SK-N-SH (cell line): ENCODE results near the gene EPB41L1. TPM values are rescaled to one million over a fixed set of nuclear protein-coding genes. Genes with fewer than 3 reads are reported as not detected.

ENCODE experiments used
- CTCF ChIA-PET: fragments of 300-600, 350-600 bp; formaldehyde crosslinking; extraction: SDS; loops from one replicate; lab custom pipeline; 2021; lab: Yijun Ruan, JAX
- POLR2A ChIA-PET: fragments of 350-600 bp; sonication (Branson Sonifier 250); formaldehyde crosslinking; extraction: SDS; loops from one replicate; lab custom pipeline; 2020; ENCODE audit warnings: antibody characterized with exemption, inconsistent platforms; lab: Yijun Ruan, JAX
- DNase-seq: peaks from one replicate; pipeline ENCODE4 v3.0.0; 2012
- H2AFZ ChIP-seq: fragments of 200-600 bp; sonication (generic); 2 replicates; pipeline ENCODE4 v1.8.1; 2016; ENCODE audit warnings: antibody characterized with exemption, mild to moderate bottlenecking, low read depth
- H3F3A ChIP-seq: fragments of 200-600 bp; sonication (generic); replicated peaks from 2 replicates; pipeline ENCODE3; 2016; ENCODE audit warnings: antibody characterized with exemption, mild to moderate bottlenecking; ENCODE audit not compliant: insufficient read depth
- H3K27ac ChIP-seq, 2 experiments: fragments of 200-500 bp in 1 of 2; fragments of 200-600 bp in 1 of 2; sonication (Bioruptor generic) in 1 of 2; sonication (generic), shearing (Covaris generic) in 1 of 2; 2 replicates each; pipeline versions ENCODE4 v1.5.1 to v1.6.1; 2014 to 2016; ENCODE audit warnings: low read depth in 2 of 2, inconsistent platforms in 1 of 2, low read length in 1 of 2, mild to moderate bottlenecking in 1 of 2, mixed read lengths in 1 of 2
- H3K27me3 ChIP-seq: fragments of 200-600 bp; sonication (generic), shearing (Covaris generic); 2 replicates; pipeline ENCODE4 v1.6.1; 2016; ENCODE audit warnings: mixed run types; ENCODE audit not compliant: insufficient read depth
- H3K36me3 ChIP-seq, 2 experiments: fragments of 200-500 bp in 1 of 2; fragments of 200-600 bp in 1 of 2; sonication (Bioruptor generic) in 1 of 2; sonication (generic) in 1 of 2; replicated peaks in 1 of 2; 2 replicates each; pipeline versions ENCODE3 to v1.5.1; 2014 to 2016; ENCODE audit warnings: low read length in 1 of 2, mild to moderate bottlenecking in 1 of 2; ENCODE audit not compliant: insufficient read depth in 2 of 2, control insufficient read depth in 1 of 2
- H3K4me1 ChIP-seq, 2 experiments: fragments of 200-500 bp in 1 of 2; fragments of 200-600 bp in 1 of 2; sonication (Bioruptor generic) in 1 of 2; sonication (generic), shearing (Covaris generic) in 1 of 2; 2 replicates each; pipeline versions ENCODE4 v1.5.1 to v1.6.1; 2014 to 2016; ENCODE audit warnings: low read depth in 1 of 2, low read length in 1 of 2, mixed run types in 1 of 2; ENCODE audit not compliant: insufficient read depth in 2 of 2, control insufficient read depth in 1 of 2
- H3K4me2 ChIP-seq: fragments of 200-600 bp; sonication (generic), shearing (Covaris generic); 2 replicates; pipeline ENCODE4 v1.6.1; 2017; ENCODE audit warnings: mixed run types
- H3K4me3 ChIP-seq, 2 experiments: fragments of 200-500 bp in 1 of 2; fragments of 200-600 bp in 1 of 2; sonication (Bioruptor generic) in 1 of 2; sonication (generic), shearing (Covaris generic) in 1 of 2; 2 replicates each; pipeline versions ENCODE4 v1.5.1 to v1.8.1; 2014 to 2016; ENCODE audit warnings: low read depth in 2 of 2, inconsistent platforms in 1 of 2, low read length in 1 of 2, mild to moderate bottlenecking in 1 of 2, mixed read lengths in 1 of 2, moderate library complexity in 1 of 2
- H3K79me2 ChIP-seq: fragments of 200-600 bp; sonication (generic); 2 replicates; pipeline ENCODE4 v1.8.1; 2017; ENCODE audit warnings: mild to moderate bottlenecking; ENCODE audit not compliant: insufficient read depth
- H3K9ac ChIP-seq: fragments of 200-600 bp; sonication (generic); 2 replicates; pipeline ENCODE4 v1.6.1; 2017; ENCODE audit warnings: mixed run types
- H3K9me2 ChIP-seq: fragments of 200-600 bp; sonication (generic); 2 replicates; pipeline ENCODE4 v1.6.1; 2017; ENCODE audit warnings: mixed run types
- H3K9me3 ChIP-seq: fragments of 200-600 bp; sonication (generic); 2 replicates; pipeline ENCODE4 v1.6.1; 2017; ENCODE audit warnings: mixed run types, mild to moderate bottlenecking, moderate library complexity
- H4K20me1 ChIP-seq: fragments of 200-600 bp; sonication (generic); 2 replicates; pipeline ENCODE4 v1.6.1; 2017; ENCODE audit warnings: mild to moderate bottlenecking, mixed run types; ENCODE audit not compliant: insufficient read depth
- CHD2 ChIP-seq: fragments of 150-350 bp; IDR thresholded peaks from 2 replicates; pipeline ENCODE4 v1.6.1; 2018; ENCODE audit warnings: low read length; ENCODE audit not compliant: partially characterized antibody
- ELF1 ChIP-seq: IDR thresholded peaks from 2 replicates; pipeline ENCODE4 v1.4.0; 2012
- EP300 ChIP-seq, 2 experiments: IDR thresholded peaks; 2 replicates each; pipeline versions ENCODE4 v1.4.0 to v1.6.1; 2012; ENCODE audit warnings: borderline replicate concordance in 1 of 2, low read depth in 1 of 2, low read length in 1 of 2
- EZH2phosphoT487 ChIP-seq: fragments of 200-600 bp; sonication (generic); IDR thresholded peaks from 2 replicates; pipeline ENCODE4 v1.6.1; 2017; ENCODE audit warnings: low read depth, mixed run types, mild to moderate bottlenecking, antibody characterized with exemption, moderate library complexity, borderline replicate concordance
- FOXM1 ChIP-seq: IDR thresholded peaks from 2 replicates; pipeline ENCODE4 v1.4.0; 2012; ENCODE audit warnings: low read depth, mild to moderate bottlenecking
- GABPA ChIP-seq: IDR thresholded peaks from 2 replicates; pipeline ENCODE4 v1.4.0; 2012; ENCODE audit warnings: low read depth, mild to moderate bottlenecking
- GATA2 ChIP-seq: sonication (generic); formaldehyde crosslinking; IDR thresholded peaks from 2 replicates; pipeline ENCODE4 v1.5.0; 2020; ENCODE audit warnings: mild to moderate bottlenecking, missing genetic modification reagents
- MEF2A ChIP-seq: IDR thresholded peaks from 2 replicates; pipeline ENCODE4 v1.4.0; 2012; ENCODE audit warnings: low read depth, borderline replicate concordance
- MXI1 ChIP-seq: IDR thresholded peaks from 2 replicates; pipeline ENCODE4 v1.6.1; 2012; ENCODE audit warnings: mild to moderate bottlenecking, low read depth, low read length, improper control_type of control experiment
- POLR2AphosphoS5 ChIP-seq: IDR thresholded peaks from 2 replicates; pipeline ENCODE4 v1.6.1; 2012; ENCODE audit warnings: low read depth, low read length
- RAD21 ChIP-seq: IDR thresholded peaks from 2 replicates; pipeline ENCODE4 v1.6.1; 2012; ENCODE audit warnings: mild to moderate bottlenecking, low read length
- RCOR1 ChIP-seq: fragments of 150-350 bp; IDR thresholded peaks from 2 replicates; pipeline ENCODE4 v1.6.1; 2017; ENCODE audit warnings: antibody characterized with exemption, low read length
- SMC3 ChIP-seq: IDR thresholded peaks from 2 replicates; pipeline ENCODE4 v1.6.1; 2012; ENCODE audit warnings: low read depth, low read length, improper control_type of control experiment
- TEAD4 ChIP-seq: IDR thresholded peaks from 2 replicates; pipeline ENCODE4 v1.4.0; 2012; ENCODE audit warnings: mild to moderate bottlenecking, borderline replicate concordance; ENCODE audit not compliant: insufficient read depth
- YY1 ChIP-seq: IDR thresholded peaks from 2 replicates; pipeline ENCODE4 v1.4.0; 2012; ENCODE audit warnings: low read depth, mild to moderate bottlenecking
- WGBS: methylation state at CpG from one replicate; pipeline ENCODE4 v1.1.6; 2017; ENCODE audit warnings: low lambda C conversion rate; 5-methylcytosine and 5-hydroxymethylcytosine counted together
- polyA plus RNA-seq, 3 experiments: library from polyadenylated mRNA; depleted of rRNA; stranded (reverse); fragments of >200 nt; gene quantifications; 2 replicates each; pipeline ENCODE4 v1.2.3, GENCODE V29; 2012
- TF ChIP-seq, protein P1 (sequence below): IDR thresholded peaks from 2 replicates; pipeline ENCODE4; 2012
- TF ChIP-seq, protein P2 (sequence below): fragments of 150-350 bp; IDR thresholded peaks from 2 replicates; pipeline ENCODE4 v1.6.1; 2017; ENCODE audit warnings: antibody characterized with exemption, low read length, low read depth, borderline replicate concordance
- TF ChIP-seq, protein P3 (sequence below): fragments of 200-600 bp; sonication (generic); IDR thresholded peaks from 2 replicates; pipeline ENCODE4 v1.6.1; 2017; ENCODE audit warnings: antibody characterized with exemption, mild to moderate bottlenecking, moderate library complexity
- TF ChIP-seq, protein P4 (sequence below): fragments of 150-350 bp; IDR thresholded peaks from 2 replicates; pipeline ENCODE4 v1.6.1; 2016; ENCODE audit warnings: mild to moderate bottlenecking, low read depth, low read length
- TF ChIP-seq, protein P5 (sequence below): IDR thresholded peaks from 2 replicates; pipeline ENCODE4 v1.6.1; 2012; ENCODE audit warnings: mild to moderate bottlenecking, low read depth, low read length, moderate library complexity

EPB41L1 gene
- polyA plus RNA-seq, 1 of the 3 experiments (the other 2 are of a cell fraction): 26.1 TPM

DNA sequence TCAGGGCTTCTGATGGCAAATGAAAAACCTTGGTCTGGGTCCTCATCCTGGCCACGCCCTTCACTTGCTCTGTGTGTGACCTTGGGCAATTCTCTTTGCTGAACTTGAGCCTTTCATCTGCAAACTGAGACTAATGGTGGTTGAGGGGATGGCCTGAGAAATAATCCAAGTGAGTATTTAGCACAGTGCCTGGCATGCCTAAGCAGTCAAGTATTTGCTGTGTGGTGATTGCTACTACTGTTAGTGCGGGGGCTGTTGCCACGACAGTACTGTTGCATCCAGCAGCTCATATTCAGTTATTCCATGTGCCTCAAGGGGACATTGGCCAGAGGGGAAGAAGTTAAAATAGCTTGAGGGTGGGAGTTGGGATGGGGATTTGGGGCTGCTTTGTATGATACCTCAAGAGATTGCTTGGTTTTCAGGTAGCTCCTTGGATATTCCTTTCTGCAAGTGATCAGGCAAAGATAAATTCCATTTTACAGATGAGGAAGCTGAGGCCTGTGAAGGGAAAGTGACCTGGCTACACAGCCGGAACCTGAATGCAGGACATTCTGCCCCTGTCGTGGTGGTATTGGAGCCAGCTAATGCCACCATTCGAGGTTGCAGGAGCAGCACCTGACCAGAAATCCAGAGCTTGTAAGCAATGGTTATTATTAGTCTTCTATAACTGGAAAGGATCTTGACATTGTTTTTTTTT lies 45.1 kb upstream of the EPB41L1 start:
- H3K9me2 ChIP-seq: no peaks in the 10 kb centered on the region
- no peak overlapping the region for H3K4me3 ChIP-seq
- H3K9ac ChIP-seq: no peak overlapping the region
- no peaks in the 10 kb centered on the region for H3K36me3 ChIP-seq
- CTCF ChIA-PET: interaction anchor here (1.8 kb wide), 1 partner anchor 15 kb away, joined by 4 read pairs; no protein-coding TSS in a partner anchor
- no peak for TF ChIP-seq MXI1
- TF ChIP-seq, protein P1, sequence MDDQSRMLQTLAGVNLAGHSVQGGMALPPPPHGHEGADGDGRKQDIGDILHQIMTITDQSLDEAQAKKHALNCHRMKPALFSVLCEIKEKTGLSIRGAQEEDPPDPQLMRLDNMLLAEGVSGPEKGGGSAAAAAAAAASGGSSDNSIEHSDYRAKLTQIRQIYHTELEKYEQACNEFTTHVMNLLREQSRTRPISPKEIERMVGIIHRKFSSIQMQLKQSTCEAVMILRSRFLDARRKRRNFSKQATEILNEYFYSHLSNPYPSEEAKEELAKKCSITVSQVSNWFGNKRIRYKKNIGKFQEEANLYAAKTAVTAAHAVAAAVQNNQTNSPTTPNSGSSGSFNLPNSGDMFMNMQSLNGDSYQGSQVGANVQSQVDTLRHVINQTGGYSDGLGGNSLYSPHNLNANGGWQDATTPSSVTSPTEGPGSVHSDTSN: no peak
- TF ChIP-seq, protein P2, sequence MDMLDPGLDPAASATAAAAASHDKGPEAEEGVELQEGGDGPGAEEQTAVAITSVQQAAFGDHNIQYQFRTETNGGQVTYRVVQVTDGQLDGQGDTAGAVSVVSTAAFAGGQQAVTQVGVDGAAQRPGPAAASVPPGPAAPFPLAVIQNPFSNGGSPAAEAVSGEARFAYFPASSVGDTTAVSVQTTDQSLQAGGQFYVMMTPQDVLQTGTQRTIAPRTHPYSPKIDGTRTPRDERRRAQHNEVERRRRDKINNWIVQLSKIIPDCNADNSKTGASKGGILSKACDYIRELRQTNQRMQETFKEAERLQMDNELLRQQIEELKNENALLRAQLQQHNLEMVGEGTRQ: no peak
- no peak for TF ChIP-seq YY1
- no peak for TF ChIP-seq FOXM1
- no peak for TF ChIP-seq CHD2
- TF ChIP-seq ELF1: no peak
- TF ChIP-seq, protein P3, sequence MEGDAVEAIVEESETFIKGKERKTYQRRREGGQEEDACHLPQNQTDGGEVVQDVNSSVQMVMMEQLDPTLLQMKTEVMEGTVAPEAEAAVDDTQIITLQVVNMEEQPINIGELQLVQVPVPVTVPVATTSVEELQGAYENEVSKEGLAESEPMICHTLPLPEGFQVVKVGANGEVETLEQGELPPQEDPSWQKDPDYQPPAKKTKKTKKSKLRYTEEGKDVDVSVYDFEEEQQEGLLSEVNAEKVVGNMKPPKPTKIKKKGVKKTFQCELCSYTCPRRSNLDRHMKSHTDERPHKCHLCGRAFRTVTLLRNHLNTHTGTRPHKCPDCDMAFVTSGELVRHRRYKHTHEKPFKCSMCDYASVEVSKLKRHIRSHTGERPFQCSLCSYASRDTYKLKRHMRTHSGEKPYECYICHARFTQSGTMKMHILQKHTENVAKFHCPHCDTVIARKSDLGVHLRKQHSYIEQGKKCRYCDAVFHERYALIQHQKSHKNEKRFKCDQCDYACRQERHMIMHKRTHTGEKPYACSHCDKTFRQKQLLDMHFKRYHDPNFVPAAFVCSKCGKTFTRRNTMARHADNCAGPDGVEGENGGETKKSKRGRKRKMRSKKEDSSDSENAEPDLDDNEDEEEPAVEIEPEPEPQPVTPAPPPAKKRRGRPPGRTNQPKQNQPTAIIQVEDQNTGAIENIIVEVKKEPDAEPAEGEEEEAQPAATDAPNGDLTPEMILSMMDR: no peak
- no peak for TF ChIP-seq EZH2phosphoT487
- no peak for TF ChIP-seq GATA2 (CRISPR knock-in tag)
- TF ChIP-seq, protein P4, sequence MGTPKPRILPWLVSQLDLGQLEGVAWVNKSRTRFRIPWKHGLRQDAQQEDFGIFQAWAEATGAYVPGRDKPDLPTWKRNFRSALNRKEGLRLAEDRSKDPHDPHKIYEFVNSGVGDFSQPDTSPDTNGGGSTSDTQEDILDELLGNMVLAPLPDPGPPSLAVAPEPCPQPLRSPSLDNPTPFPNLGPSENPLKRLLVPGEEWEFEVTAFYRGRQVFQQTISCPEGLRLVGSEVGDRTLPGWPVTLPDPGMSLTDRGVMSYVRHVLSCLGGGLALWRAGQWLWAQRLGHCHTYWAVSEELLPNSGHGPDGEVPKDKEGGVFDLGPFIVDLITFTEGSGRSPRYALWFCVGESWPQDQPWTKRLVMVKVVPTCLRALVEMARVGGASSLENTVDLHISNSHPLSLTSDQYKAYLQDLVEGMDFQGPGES: no peak
- TF ChIP-seq EP300 (IDR thresholded peaks at IDR 0.05; ENCODE audit: borderline replicate concordance in 1 of 2, low read depth in 1 of 2, low read length in 1 of 2): no peak
- TF ChIP-seq, protein P5, sequence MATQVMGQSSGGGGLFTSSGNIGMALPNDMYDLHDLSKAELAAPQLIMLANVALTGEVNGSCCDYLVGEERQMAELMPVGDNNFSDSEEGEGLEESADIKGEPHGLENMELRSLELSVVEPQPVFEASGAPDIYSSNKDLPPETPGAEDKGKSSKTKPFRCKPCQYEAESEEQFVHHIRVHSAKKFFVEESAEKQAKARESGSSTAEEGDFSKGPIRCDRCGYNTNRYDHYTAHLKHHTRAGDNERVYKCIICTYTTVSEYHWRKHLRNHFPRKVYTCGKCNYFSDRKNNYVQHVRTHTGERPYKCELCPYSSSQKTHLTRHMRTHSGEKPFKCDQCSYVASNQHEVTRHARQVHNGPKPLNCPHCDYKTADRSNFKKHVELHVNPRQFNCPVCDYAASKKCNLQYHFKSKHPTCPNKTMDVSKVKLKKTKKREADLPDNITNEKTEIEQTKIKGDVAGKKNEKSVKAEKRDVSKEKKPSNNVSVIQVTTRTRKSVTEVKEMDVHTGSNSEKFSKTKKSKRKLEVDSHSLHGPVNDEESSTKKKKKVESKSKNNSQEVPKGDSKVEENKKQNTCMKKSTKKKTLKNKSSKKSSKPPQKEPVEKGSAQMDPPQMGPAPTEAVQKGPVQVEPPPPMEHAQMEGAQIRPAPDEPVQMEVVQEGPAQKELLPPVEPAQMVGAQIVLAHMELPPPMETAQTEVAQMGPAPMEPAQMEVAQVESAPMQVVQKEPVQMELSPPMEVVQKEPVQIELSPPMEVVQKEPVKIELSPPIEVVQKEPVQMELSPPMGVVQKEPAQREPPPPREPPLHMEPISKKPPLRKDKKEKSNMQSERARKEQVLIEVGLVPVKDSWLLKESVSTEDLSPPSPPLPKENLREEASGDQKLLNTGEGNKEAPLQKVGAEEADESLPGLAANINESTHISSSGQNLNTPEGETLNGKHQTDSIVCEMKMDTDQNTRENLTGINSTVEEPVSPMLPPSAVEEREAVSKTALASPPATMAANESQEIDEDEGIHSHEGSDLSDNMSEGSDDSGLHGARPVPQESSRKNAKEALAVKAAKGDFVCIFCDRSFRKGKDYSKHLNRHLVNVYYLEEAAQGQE: no peak
- TF ChIP-seq GABPA: no peak
- no peak for TF ChIP-seq RCOR1
- no peak for TF ChIP-seq TEAD4
- TF ChIP-seq SMC3: no peak
- TF ChIP-seq RAD21: no peak
- no peak for TF ChIP-seq MEF2A
- TF ChIP-seq POLR2AphosphoS5: no peak
- TF ChIP-seq, all 33 proteins: peak for 0
- H3K27ac ChIP-seq: no peak overlapping the region
- no peaks in the 10 kb centered on the region for H4K20me1 ChIP-seq
- H2AFZ ChIP-seq: no peak overlapping the region
- H3K9me3 ChIP-seq: no peaks in the 10 kb centered on the region
- DNase-seq: no peak
- no peaks in the 10 kb centered on the region for H3F3A ChIP-seq
- H3K4me2 ChIP-seq: no peak overlapping the region
- no peaks in the 10 kb centered on the region for H3K27me3 ChIP-seq
- POLR2A ChIA-PET: no interaction called here
- H3K4me1 ChIP-seq: no peaks in the 10 kb centered on the region; a peak in 1 of 4 replicates
- 80% methylated on average over 6 of the region's 6 CpGs for WGBS
- no peaks in the 10 kb centered on the region for H3K79me2 ChIP-seq
